Measurements from ENCODE around the gene DNM3.

DNA sequence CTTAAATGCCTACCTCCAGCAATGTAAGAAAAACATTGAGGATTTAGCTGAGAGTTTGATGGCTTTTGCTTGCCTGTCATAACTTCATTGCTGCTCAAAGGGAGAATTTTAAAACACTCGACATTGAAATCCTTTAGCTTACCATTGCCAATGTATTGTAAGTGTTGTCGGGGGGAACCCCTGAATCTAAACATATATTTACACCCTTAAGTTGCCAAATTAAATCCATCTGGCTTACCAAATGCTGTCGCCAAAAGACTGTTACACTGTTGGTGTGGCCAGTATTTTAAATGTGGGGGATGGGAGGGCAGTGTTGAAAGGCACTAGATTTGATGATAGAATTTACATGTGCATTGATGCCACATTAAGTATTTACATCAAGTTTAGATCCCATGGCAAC is 554.3 kb downstream of the DNM3 start:
- TF ChIP-seq EZH2phosphoT487 (IDR thresholded peaks at IDR 0.05; ENCODE audit: low read length) (no peak), EZH2 (optimal IDR thresholded peaks at IDR 0.05; ENCODE audit: low read depth, low read length) (no peak)
- TF ChIP-seq, protein P1, sequence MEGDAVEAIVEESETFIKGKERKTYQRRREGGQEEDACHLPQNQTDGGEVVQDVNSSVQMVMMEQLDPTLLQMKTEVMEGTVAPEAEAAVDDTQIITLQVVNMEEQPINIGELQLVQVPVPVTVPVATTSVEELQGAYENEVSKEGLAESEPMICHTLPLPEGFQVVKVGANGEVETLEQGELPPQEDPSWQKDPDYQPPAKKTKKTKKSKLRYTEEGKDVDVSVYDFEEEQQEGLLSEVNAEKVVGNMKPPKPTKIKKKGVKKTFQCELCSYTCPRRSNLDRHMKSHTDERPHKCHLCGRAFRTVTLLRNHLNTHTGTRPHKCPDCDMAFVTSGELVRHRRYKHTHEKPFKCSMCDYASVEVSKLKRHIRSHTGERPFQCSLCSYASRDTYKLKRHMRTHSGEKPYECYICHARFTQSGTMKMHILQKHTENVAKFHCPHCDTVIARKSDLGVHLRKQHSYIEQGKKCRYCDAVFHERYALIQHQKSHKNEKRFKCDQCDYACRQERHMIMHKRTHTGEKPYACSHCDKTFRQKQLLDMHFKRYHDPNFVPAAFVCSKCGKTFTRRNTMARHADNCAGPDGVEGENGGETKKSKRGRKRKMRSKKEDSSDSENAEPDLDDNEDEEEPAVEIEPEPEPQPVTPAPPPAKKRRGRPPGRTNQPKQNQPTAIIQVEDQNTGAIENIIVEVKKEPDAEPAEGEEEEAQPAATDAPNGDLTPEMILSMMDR (IDR thresholded peaks at IDR 0.05; ENCODE audit: low read length): no peak
